CD4-positive, alpha-beta T cell (primary cell): ENCODE measurements around the gene FNBP1. TPM values are rescaled to one million over a fixed set of nuclear protein-coding genes. Genes with fewer than 3 reads are reported as not detected.

Experiments used
- ATAC-seq: fragments of 200-7000 bp; cut with Tn5 transposase; one replicate; pipeline ENCODE4 v1.10.0; 2022; ENCODE audit warnings: mild to moderate bottlenecking; ENCODE audit not compliant: poor library complexity
- CTCF ChIA-PET: fragments of 350-600 bp; sonication (Branson Sonifier 250); formaldehyde crosslinking; loops from one replicate; lab custom pipeline; 2021; ENCODE audit warnings: antibody characterized with exemption, inconsistent platforms; lab: Charles Lee
- POLR2A ChIA-PET: fragments of 350-600 bp; sonication (Branson Sonifier 250); formaldehyde crosslinking; loops from one replicate; lab custom pipeline; 2021; ENCODE audit warnings: antibody characterized with exemption, inconsistent platforms; lab: Charles Lee
- DNase-seq, 14 experiments: peaks; one replicate each; pipeline ENCODE4 v3.0.0-alpha.2; 2013 to 2020; ENCODE audit warnings: mixed read lengths in 2 of 14
- H3K27ac ChIP-seq, 2 donors: one replicate each; pipeline versions ENCODE4 v1.5.1 to v1.7.0; 2013; ENCODE audit warnings: low read length in 2 of 2, low read depth in 1 of 2, mild to moderate bottlenecking in 1 of 2
- H3K27me3 ChIP-seq, 2 experiments: 1 replicate in 1 of 2; 2 replicates in 1 of 2; pipeline versions ENCODE4 v1.6.1 to v1.7.0; 2013; ENCODE audit warnings: low read length in 2 of 2, control low read depth in 1 of 2, mild to moderate bottlenecking in 1 of 2, moderate library complexity in 1 of 2; ENCODE audit not compliant: insufficient read depth in 2 of 2, control insufficient read depth in 1 of 2
- H3K36me3 ChIP-seq: one replicate; pipeline ENCODE4 v1.6.1; 2013; ENCODE audit warnings: low read length, control low read depth; ENCODE audit not compliant: insufficient read depth
- H3K4me1 ChIP-seq: one replicate; pipeline ENCODE4 v1.6.1; 2013; ENCODE audit warnings: low read length, control low read depth; ENCODE audit not compliant: insufficient read depth
- H3K4me3 ChIP-seq: one replicate; pipeline ENCODE4 v1.5.1; 2013; ENCODE audit warnings: mild to moderate bottlenecking, low read length, moderate library complexity
- H3K9me3 ChIP-seq, 2 experiments: 1 replicate in 1 of 2; 2 replicates in 1 of 2; pipeline versions ENCODE4 v1.6.1 to v1.7.0; 2013; ENCODE audit warnings: low read length in 2 of 2, mild to moderate bottlenecking in 2 of 2, control low read depth in 1 of 2, moderate library complexity in 1 of 2; ENCODE audit not compliant: control insufficient read depth in 1 of 2, insufficient read depth in 1 of 2
- H3K27ac Mint-ChIP-seq: one replicate; pipeline ENCODE4 v1.8.0; 2020; ENCODE audit warnings: mixed read lengths
- H3K27me3 Mint-ChIP-seq: one replicate; pipeline ENCODE4 v1.8.0; 2021; ENCODE audit warnings: mixed read lengths
- H3K36me3 Mint-ChIP-seq: one replicate; pipeline ENCODE4 v1.8.0; 2021; ENCODE audit warnings: low read depth, mixed read lengths
- H3K4me1 Mint-ChIP-seq: one replicate; pipeline ENCODE4 v1.8.0; 2021; ENCODE audit warnings: low read depth, mixed read lengths
- H3K4me3 Mint-ChIP-seq: one replicate; pipeline ENCODE4 v1.8.0; 2020; ENCODE audit warnings: mild to moderate bottlenecking, mixed read lengths
- H3K9me3 Mint-ChIP-seq: one replicate; pipeline ENCODE4 v1.8.0; 2020; ENCODE audit warnings: mixed read lengths
- CTCF ChIP-seq: fragments of 200-600 bp; IDR thresholded peaks from one replicate; pipeline ENCODE4 v1.8.0; 2022; ENCODE audit warnings: antibody characterized with exemption, mild to moderate bottlenecking
- intact Hi-C, 2 experiments: fragments of 100-400 bp; cut with DNase I in 1 of 2; cut with micrococcal nuclease in 1 of 2; formaldehyde crosslinking; loops; one replicate each; pipeline versions ENCODE4 v1.15.1 to v1.9.0; 2023 to 2025; cut with DNase I, micrococcal nuclease
- total RNA-seq, 174 experiments: library from RNA in 2 of 174; stranded (reverse) in 2 of 174; gene quantifications; one replicate each; pipeline ENCODE4 v1.2.3 and lab custom pipeline; 2021 to 2026

FNBP1 gene
- total RNA-seq, 2 experiments from 2014 or later = 166 to 181 TPM

GRCh38 chr9:129852579-129852978, 190.4 kb downstream of the FNBP1 start:
- POLR2A ChIA-PET = interaction anchor here (0.9 to 1.2 kb wide), 2 partner anchors 18 to 36 kb away, joined by 3 to 4 read pairs; partner anchors contain the start of genes C9orf78 and USP20
- TF ChIP-seq CTCF = no peak
- peaks cover 46% of the 10 kb centered on the region for H3K4me1 ChIP-seq
- Mint-ChIP-seq H3K4me1 (peaks cover 48% of the 10 kb centered on the region), H3K27me3 (no peaks in the 10 kb centered on the region), H3K9me3 (no peaks in the 10 kb centered on the region), H3K27ac (peak overlapping the region; percentile 65), H3K36me3 (peaks cover 95% of the 10 kb centered on the region), H3K4me3 (no peak overlapping the region)
- no peak overlapping the region for H3K4me3 ChIP-seq
- ATAC-seq = no peak
- intact Hi-C loops = no loop called here
- DNase-seq = no peak
- H3K9me3 ChIP-seq = no peaks in the 10 kb centered on the region
- H3K36me3 ChIP-seq = peaks cover 90% of the 10 kb centered on the region
- no peaks in the 10 kb centered on the region for H3K27me3 ChIP-seq
- CTCF ChIA-PET = no interaction called here
- H3K27ac ChIP-seq = no peak overlapping the region

GRCh38 chr9:129851821-129852220, 191.2 kb downstream of the FNBP1 start:
- CTCF ChIA-PET = interaction anchor here (0.6 to 1.4 kb wide), 2 partner anchors 13 to 34 kb away, joined by 3 to 4 read pairs; no protein-coding TSS in a partner anchor
- DNase-seq = no peak
- peaks cover 48% of the 10 kb centered on the region for H3K4me1 Mint-ChIP-seq

GRCh38 chr9:129850821-129851550, 192.0 kb downstream of the FNBP1 start:
- Mint-ChIP-seq H3K4me3 (no peak overlapping the region), H3K27ac (peak overlapping the region; percentile 65), H3K9me3 (no peaks in the 10 kb centered on the region), H3K27me3 (no peaks in the 10 kb centered on the region), H3K36me3 (peaks cover 84% of the 10 kb centered on the region), H3K4me1 (peaks cover 48% of the 10 kb centered on the region)
- intact Hi-C loops = no loop called here
- TF ChIP-seq CTCF = no peak
- ATAC-seq (no peak), DNase-seq (no peak)
- peaks cover 76% of the 10 kb centered on the region for H3K36me3 ChIP-seq
- H3K4me3 ChIP-seq = no peak overlapping the region
- ChIA-PET CTCF (interaction anchor here (0.6 to 1.4 kb wide), 2 partner anchors 12 to 33 kb away, joined by 3 to 4 read pairs; no protein-coding TSS in a partner anchor), POLR2A (interaction anchor here (0.8 to 2.0 kb wide), 4 partner anchors 12 to 396 kb away, joined by 3 to 5 read pairs (median 3); no protein-coding TSS in a partner anchor)
- H3K4me1 ChIP-seq = peaks cover 38% of the 10 kb centered on the region
- no peak overlapping the region for H3K27ac ChIP-seq
- H3K27me3 ChIP-seq = no peaks in the 10 kb centered on the region
- no peaks in the 10 kb centered on the region for H3K9me3 ChIP-seq

More at GRCh38 chr9:129851821-129852220, 191.2 kb downstream of the FNBP1 start:
- Histone ChIP-seq H3K4me1 (peaks cover 41% of the 10 kb centered on the region), H3K9me3 (no peaks in the 10 kb centered on the region), H3K27me3 (no peaks in the 10 kb centered on the region), H3K4me3 (no peak overlapping the region), H3K27ac (no peak overlapping the region), H3K36me3 (peaks cover 84% of the 10 kb centered on the region)
- no peak for TF ChIP-seq CTCF
- Mint-ChIP-seq H3K27ac (peak overlapping the region; percentile 65), H3K4me3 (no peak overlapping the region), H3K36me3 (peaks cover 90% of the 10 kb centered on the region), H3K9me3 (no peaks in the 10 kb centered on the region), H3K27me3 (no peaks in the 10 kb centered on the region)
- intact Hi-C loops = no loop called here
- ATAC-seq = no peak
- POLR2A ChIA-PET = interaction anchor here (0.8 kb wide), 1 partner anchor 397 kb away, joined by 3 read pairs; no protein-coding TSS in a partner anchor
